Thyroid gland (tissue), 4 donors: ENCODE data around the gene LILRB5.

Experiments used
- POLR2A ChIP-seq, 2 donors: fragments of 450-650 bp; IDR thresholded peaks; one replicate each; pipeline ENCODE4 v1.6.1; 2017; ENCODE audit warnings: antibody characterized with exemption in 2 of 2, mild to moderate bottlenecking in 2 of 2, moderate library complexity in 1 of 2
- TF ChIP-seq, protein P1 (sequence below), 6 experiments: fragments of 200-600 bp in 3 of 6; fragments of 450-650 bp in 3 of 6; sonication (generic) in 3 of 6; IDR thresholded peaks; one replicate each; pipeline ENCODE4 v1.5.1; 2016 to 2019; ENCODE audit warnings: antibody characterized with exemption in 6 of 6, mild to moderate bottlenecking in 2 of 6, inconsistent platforms in 1 of 6, moderate library complexity in 1 of 6

DNA sequence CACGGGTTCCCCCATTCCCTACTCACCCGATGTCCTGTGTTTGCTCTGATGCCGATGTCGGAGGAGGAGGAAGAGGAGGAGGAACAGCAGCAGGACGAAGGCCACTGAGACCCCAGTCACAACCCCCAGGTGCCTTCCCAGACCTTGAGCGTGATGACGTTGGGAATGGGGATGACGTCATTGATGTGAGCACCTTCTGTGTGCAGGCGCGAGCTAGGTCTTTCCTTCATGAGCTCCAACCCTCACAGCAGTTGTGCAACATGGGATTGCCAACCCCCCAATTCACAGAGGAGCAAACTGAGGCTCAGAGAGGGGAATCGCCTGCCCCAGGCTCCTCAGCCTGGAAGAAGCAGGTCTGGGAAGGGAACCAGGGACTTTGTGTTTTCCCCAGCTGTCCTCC is 4.2 kb downstream of the LILRB5 start:
- TF ChIP-seq, protein P1, sequence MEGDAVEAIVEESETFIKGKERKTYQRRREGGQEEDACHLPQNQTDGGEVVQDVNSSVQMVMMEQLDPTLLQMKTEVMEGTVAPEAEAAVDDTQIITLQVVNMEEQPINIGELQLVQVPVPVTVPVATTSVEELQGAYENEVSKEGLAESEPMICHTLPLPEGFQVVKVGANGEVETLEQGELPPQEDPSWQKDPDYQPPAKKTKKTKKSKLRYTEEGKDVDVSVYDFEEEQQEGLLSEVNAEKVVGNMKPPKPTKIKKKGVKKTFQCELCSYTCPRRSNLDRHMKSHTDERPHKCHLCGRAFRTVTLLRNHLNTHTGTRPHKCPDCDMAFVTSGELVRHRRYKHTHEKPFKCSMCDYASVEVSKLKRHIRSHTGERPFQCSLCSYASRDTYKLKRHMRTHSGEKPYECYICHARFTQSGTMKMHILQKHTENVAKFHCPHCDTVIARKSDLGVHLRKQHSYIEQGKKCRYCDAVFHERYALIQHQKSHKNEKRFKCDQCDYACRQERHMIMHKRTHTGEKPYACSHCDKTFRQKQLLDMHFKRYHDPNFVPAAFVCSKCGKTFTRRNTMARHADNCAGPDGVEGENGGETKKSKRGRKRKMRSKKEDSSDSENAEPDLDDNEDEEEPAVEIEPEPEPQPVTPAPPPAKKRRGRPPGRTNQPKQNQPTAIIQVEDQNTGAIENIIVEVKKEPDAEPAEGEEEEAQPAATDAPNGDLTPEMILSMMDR (IDR thresholded peaks at IDR 0.05), result no peak
- no peak for TF ChIP-seq POLR2A (IDR thresholded peaks at IDR 0.05)
